SU-DHL-6 (cell line): ENCODE data around the gene AKAP6.

ENCODE experiments used
- H2AFZ ChIP-seq: fragments of 200-600 bp; sonication (generic); 2 replicates; pipeline ENCODE4 v1.6.1; 2014; ENCODE audit warnings: low read depth, mild to moderate bottlenecking, moderate library complexity, mixed read lengths, antibody characterized with exemption, low read length; ENCODE audit not compliant: severe bottlenecking
- H3F3A ChIP-seq: fragments of 200-600 bp; shearing (Covaris generic); 2 replicates; pipeline ENCODE4 v1.6.0; 2016; ENCODE audit warnings: antibody characterized with exemption, mild to moderate bottlenecking; ENCODE audit not compliant: insufficient read depth
- H3K27ac ChIP-seq: fragments of 200-600 bp; sonication (generic); 2 replicates; pipeline ENCODE4 v1.5.1; 2016; ENCODE audit warnings: low read depth, mild to moderate bottlenecking, low read length, moderate library complexity, mixed read lengths
- H3K27me3 ChIP-seq: fragments of 200-600 bp; sonication (generic), shearing (Covaris generic); 2 replicates; pipeline ENCODE4 v1.6.0; 2014; ENCODE audit warnings: mild to moderate bottlenecking, low read length
- H3K36me3 ChIP-seq: fragments of 200-600 bp; sonication (generic); 2 replicates; pipeline ENCODE4 v1.6.1; 2014; ENCODE audit warnings: mild to moderate bottlenecking, low read length, mixed read lengths
- H3K4me2 ChIP-seq: fragments of 300-600, 200-600 bp; shearing (Covaris generic), sonication (generic); 2 replicates; pipeline ENCODE4 v1.6.0; 2014; ENCODE audit warnings: low read length, low read depth, mild to moderate bottlenecking; ENCODE audit not compliant: poor library complexity, severe bottlenecking
- H3K4me3 ChIP-seq: fragments of 200-600 bp; sonication (generic); 2 replicates; pipeline ENCODE4 v1.5.1; 2014; ENCODE audit warnings: antibody characterized with exemption, low read length, mild to moderate bottlenecking, mixed read lengths; ENCODE audit not compliant: insufficient read depth, poor library complexity, severe bottlenecking
- H3K79me2 ChIP-seq: fragments of 200-600 bp; sonication (generic); 2 replicates; pipeline ENCODE4 v1.6.1; 2014; ENCODE audit warnings: mild to moderate bottlenecking, low read length, moderate library complexity; ENCODE audit not compliant: insufficient read depth
- H3K9ac ChIP-seq: fragments of 200-600 bp; sonication (generic); 2 replicates; pipeline ENCODE4 v1.7.0; 2014; ENCODE audit warnings: mild to moderate bottlenecking, low read length
- H3K9me2 ChIP-seq: fragments of 200-600 bp; sonication (generic); replicated peaks from 2 replicates; pipeline ENCODE4 v1.6.1; 2014; ENCODE audit warnings: low read length; ENCODE audit not compliant: insufficient read depth
- H3K9me3 ChIP-seq: fragments of 200-600 bp; sonication (generic); 2 replicates; pipeline ENCODE4 v1.6.1; 2014; ENCODE audit warnings: low read length, mixed read lengths; ENCODE audit not compliant: insufficient read depth
- H4K20me1 ChIP-seq: fragments of 200-600 bp; sonication (generic); 2 replicates; pipeline ENCODE4 v1.6.1; 2014; ENCODE audit warnings: low read depth, mild to moderate bottlenecking, antibody characterized with exemption, low read length, moderate library complexity, mixed read lengths
- EZH2phosphoT487 ChIP-seq: fragments of 200-600 bp; sonication (generic), shearing (Covaris generic); conservative IDR thresholded peaks from 2 replicates; pipeline ENCODE4 v1.6.1; 2018; ENCODE audit warnings: mild to moderate bottlenecking, antibody characterized with exemption, low read length, moderate library complexity, mixed read lengths
- TF ChIP-seq, protein P1 (sequence below): fragments of 200-600 bp; sonication (generic); IDR thresholded peaks from one replicate; pipeline ENCODE4 v1.5.1; 2017; ENCODE audit warnings: antibody characterized with exemption, mild to moderate bottlenecking, low read length, moderate library complexity; ENCODE audit not compliant: insufficient read depth, poor library complexity, severe bottlenecking

The AKAP6 gene

DNA sequence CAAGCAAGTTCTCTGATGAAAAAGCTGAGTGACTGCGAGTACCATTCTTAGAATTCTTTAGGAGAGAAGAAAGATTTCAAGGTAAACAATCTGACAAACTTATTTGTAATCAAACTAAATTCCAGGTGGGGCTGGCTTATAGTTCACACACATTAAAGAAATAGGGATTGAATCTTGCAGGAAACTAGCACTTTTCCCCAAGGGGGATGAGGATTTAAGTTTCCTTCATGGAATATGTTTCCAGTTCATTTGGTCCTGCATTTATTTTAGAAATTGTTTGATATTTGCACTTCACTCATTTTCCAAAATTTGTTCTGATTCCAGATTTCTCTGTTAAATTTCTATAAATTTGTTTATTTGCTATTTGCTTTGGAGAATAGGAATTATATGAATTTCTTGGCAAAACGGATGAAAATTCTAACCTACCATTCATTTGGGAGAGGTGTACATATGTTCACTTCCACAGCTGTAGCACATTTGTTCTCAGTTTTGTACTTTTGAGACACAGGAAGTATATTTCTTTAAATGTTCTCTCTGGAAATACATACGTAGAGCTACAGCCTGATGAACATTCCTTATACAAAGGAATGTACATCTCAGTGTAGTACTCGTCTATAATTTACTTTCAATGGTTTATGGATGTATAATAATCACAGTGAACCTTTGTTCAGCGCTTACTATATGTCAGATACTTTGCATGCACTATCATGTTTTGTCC lies 145.5 kb downstream of the AKAP6 start:
- H3K4me3 ChIP-seq = no peak overlapping the region
- no peak overlapping the region for H2AFZ ChIP-seq
- no peaks in the 10 kb centered on the region for H3K9me3 ChIP-seq
- H3F3A ChIP-seq = no peaks in the 10 kb centered on the region
- H3K27me3 ChIP-seq = no peaks in the 10 kb centered on the region
- H3K4me2 ChIP-seq = no peak overlapping the region
- H3K36me3 ChIP-seq = no peaks in the 10 kb centered on the region
- H3K79me2 ChIP-seq = no peaks in the 10 kb centered on the region
- no peak overlapping the region for H3K27ac ChIP-seq
- no peaks in the 10 kb centered on the region for H4K20me1 ChIP-seq
- TF ChIP-seq, protein P1, sequence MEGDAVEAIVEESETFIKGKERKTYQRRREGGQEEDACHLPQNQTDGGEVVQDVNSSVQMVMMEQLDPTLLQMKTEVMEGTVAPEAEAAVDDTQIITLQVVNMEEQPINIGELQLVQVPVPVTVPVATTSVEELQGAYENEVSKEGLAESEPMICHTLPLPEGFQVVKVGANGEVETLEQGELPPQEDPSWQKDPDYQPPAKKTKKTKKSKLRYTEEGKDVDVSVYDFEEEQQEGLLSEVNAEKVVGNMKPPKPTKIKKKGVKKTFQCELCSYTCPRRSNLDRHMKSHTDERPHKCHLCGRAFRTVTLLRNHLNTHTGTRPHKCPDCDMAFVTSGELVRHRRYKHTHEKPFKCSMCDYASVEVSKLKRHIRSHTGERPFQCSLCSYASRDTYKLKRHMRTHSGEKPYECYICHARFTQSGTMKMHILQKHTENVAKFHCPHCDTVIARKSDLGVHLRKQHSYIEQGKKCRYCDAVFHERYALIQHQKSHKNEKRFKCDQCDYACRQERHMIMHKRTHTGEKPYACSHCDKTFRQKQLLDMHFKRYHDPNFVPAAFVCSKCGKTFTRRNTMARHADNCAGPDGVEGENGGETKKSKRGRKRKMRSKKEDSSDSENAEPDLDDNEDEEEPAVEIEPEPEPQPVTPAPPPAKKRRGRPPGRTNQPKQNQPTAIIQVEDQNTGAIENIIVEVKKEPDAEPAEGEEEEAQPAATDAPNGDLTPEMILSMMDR = no peak
- no peak for TF ChIP-seq EZH2phosphoT487
- no peaks in the 10 kb centered on the region for H3K9me2 ChIP-seq
- H3K9ac ChIP-seq = no peak overlapping the region

DNA sequence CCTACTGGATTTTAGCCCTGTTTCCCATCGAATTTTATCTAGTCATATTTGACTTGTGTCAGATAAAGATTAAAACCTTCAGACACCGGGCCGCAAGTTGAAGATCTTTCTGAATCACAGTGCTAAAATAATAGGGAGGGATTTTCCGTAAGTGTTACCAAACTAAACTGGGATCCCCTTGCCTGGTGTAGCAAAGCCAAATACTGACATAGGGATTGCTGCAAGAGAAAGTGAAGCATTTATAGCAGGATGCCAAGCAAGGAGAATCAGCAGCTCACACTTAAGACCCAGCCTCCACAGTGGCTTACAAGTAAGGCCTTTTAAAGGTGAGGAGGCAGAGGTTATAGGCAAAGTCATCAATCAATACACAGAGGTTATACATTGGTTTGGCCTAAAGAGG lies 147.4 kb downstream of the AKAP6 start:
- no peaks in the 10 kb centered on the region for H3K36me3 ChIP-seq
- H3K79me2 ChIP-seq = no peaks in the 10 kb centered on the region
- no peaks in the 10 kb centered on the region for H3K9me3 ChIP-seq
- no peak overlapping the region for H3K4me3 ChIP-seq
- H3F3A ChIP-seq = no peaks in the 10 kb centered on the region
- H3K9ac ChIP-seq = no peak overlapping the region
- no peaks in the 10 kb centered on the region for H4K20me1 ChIP-seq
- no peak overlapping the region for H2AFZ ChIP-seq
- no peaks in the 10 kb centered on the region for H3K9me2 ChIP-seq
- TF ChIP-seq, protein P1 = no peak
- TF ChIP-seq EZH2phosphoT487 = no peak
- H3K27me3 ChIP-seq = no peaks in the 10 kb centered on the region
- no peak overlapping the region for H3K27ac ChIP-seq
- H3K4me2 ChIP-seq = no peak overlapping the region

DNA sequence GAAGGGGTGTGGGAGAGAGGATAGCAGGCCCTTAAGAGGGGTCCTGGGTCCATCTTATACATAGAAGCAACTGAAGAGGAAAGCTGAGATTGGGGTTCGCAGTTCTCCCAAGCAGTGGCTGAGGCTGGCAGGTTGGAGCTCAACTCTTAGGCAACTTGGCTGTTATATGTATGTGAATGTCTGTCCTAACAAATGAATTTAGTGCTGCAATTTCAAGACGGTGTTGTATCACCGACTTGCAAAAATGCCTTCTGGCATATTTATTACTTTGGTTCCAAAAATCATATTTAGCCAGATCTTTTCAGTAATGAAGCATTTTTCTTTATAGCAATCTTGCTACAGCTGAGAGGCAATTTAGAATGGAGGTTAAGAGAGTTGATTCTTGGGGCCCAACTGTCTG lies 148.3 kb downstream of the AKAP6 start:
- Histone ChIP-seq H3K79me2 (no peaks in the 10 kb centered on the region), H3K36me3 (no peaks in the 10 kb centered on the region), H3K9ac (no peak overlapping the region), H4K20me1 (no peaks in the 10 kb centered on the region), H2AFZ (no peak overlapping the region), H3K4me2 (no peak overlapping the region), H3F3A (no peaks in the 10 kb centered on the region), H3K9me3 (no peaks in the 10 kb centered on the region), H3K27ac (no peak overlapping the region), H3K4me3 (no peak overlapping the region), H3K27me3 (no peaks in the 10 kb centered on the region), H3K9me2 (no peaks in the 10 kb centered on the region)
- no peak for TF ChIP-seq EZH2phosphoT487
- TF ChIP-seq, protein P1 = no peak
